ENCODE data around the gene NAB1.

NAB1 gene

DNA sequence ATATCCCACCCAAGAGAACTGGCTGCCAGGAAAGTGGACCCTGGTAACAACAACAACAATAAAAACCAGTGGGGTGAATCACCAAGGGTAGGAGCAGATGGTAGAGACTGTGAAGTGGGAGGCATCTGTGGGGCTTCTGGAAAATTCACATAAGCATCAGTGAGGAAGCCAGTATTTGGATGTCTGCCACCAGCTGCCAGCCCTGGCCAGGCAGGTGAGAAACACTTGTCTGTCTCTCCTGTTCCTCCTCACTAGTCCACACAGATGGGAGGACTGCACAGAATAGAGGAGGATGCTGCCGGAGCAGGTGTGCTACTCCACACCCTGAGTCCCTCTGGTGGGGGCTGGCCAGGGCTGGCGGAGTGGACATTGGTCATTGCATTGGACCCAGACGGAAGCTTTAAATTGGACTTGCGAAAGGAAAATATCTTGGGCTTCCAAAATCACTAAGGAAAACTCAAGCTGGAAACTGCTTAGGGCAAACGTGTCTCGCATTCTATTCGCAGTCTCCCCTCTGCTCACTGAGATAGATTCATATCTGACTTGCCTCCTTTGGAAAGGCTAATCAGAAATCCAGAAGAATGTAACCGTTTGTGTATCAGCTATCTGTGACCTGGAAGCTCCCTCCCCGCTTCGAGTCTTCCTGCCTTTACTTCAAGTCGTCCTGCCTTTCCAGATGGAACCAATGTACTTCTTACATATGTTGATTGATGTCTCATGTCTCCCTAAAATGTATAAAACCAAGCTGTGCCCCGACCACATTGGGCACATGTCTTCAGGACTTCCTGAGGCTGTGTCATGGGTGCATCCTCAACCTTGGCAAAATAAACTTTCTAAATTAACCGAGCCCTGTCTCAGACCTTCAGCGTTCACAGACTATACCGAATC lies 69.1 kb downstream of the NAB1 start:
- Histone ChIP-seq H3K4me3 (ENCODE audit: low read depth, low read length, poor library complexity, severe bottlenecking) (no peak overlapping the region), H3K36me3 (ENCODE audit: insufficient read depth, low read length) (no peaks in the 10 kb centered on the region), H3K4me2 (ENCODE audit: low read length) (no peak overlapping the region), H3K9me2 (ENCODE audit: low read depth, low read length) (no peaks in the 10 kb centered on the region), H3K27ac (ENCODE audit: low read depth, low read length, poor library complexity, severe bottlenecking) (no peak overlapping the region), H3K4me1 (ENCODE audit: insufficient read depth, low read length, severe bottlenecking) (no peaks in the 10 kb centered on the region), H3K9ac (ENCODE audit: low read length) (no peak overlapping the region), H3K27me3 (ENCODE audit: insufficient read depth, low read length) (no peaks in the 10 kb centered on the region), H4K20me1 (ENCODE audit: insufficient read depth, low read length) (no peaks in the 10 kb centered on the region), H3K79me2 (ENCODE audit: insufficient read depth, low read length) (no peaks in the 10 kb centered on the region), H2AFZ (ENCODE audit: low read length) (no peak overlapping the region), H3F3A (ENCODE audit: insufficient read depth, low read length) (no peaks in the 10 kb centered on the region), H3K9me3 (ENCODE audit: low read length) (no peaks in the 10 kb centered on the region)
- no peak for TF ChIP-seq EZH2 (IDR thresholded peaks at IDR 0.05; ENCODE audit: borderline replicate concordance, low read length)
- TF ChIP-seq, protein P1, sequence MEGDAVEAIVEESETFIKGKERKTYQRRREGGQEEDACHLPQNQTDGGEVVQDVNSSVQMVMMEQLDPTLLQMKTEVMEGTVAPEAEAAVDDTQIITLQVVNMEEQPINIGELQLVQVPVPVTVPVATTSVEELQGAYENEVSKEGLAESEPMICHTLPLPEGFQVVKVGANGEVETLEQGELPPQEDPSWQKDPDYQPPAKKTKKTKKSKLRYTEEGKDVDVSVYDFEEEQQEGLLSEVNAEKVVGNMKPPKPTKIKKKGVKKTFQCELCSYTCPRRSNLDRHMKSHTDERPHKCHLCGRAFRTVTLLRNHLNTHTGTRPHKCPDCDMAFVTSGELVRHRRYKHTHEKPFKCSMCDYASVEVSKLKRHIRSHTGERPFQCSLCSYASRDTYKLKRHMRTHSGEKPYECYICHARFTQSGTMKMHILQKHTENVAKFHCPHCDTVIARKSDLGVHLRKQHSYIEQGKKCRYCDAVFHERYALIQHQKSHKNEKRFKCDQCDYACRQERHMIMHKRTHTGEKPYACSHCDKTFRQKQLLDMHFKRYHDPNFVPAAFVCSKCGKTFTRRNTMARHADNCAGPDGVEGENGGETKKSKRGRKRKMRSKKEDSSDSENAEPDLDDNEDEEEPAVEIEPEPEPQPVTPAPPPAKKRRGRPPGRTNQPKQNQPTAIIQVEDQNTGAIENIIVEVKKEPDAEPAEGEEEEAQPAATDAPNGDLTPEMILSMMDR (IDR thresholded peaks at IDR 0.05; ENCODE audit: low read length), result no peak

DNA sequence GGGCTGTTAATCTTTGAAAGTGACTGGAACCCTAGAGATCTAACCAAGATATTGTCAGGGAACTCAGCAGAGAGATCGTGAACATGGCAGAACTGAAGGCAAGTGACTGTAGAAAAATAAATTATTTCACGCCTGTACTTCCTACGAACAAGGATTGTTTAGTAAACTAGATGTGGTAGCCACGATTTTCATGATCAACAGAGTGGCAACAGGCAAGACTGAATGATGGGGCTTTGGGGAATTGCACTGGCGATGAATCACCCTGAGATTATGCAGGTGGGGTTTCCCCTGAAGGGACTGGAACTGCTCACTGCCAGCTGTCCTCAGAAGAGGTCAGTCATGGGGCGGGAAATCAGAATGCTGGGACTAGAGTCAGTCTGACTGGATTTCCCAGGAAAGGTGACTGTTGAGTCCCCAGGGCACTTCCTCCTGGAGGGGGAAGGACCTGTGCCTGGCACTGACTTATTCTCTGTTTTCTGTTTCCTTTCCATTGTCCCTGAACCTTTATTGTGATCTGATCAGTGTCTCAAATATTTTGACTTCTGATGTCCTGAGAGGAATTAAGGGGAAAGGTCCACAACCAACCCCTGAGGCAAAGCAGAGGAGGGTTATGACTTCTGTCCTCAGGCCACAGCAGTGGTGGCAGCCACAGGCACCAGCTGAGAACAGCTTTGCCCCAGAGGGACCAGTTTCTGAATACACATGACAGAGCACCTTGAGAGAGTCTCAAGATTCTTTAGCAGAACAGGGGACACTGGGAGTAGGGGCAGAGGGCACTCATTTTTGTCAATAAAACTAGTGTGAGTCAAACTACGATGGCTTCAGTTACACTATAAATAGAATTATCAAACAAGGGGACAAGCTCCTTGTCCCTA lies 70.0 kb downstream of the NAB1 start:
- no peak for TF ChIP-seq EZH2 (IDR thresholded peaks at IDR 0.05; ENCODE audit: borderline replicate concordance, low read length)
- no peaks in the 10 kb centered on the region for H4K20me1 ChIP-seq (ENCODE audit: insufficient read depth, low read length)
- no peaks in the 10 kb centered on the region for H3K79me2 ChIP-seq (ENCODE audit: insufficient read depth, low read length)
- H3K9me3 ChIP-seq (ENCODE audit: low read length), result no peaks in the 10 kb centered on the region
- no peak overlapping the region for H3K9ac ChIP-seq (ENCODE audit: low read length)
- no peaks in the 10 kb centered on the region for H3K36me3 ChIP-seq (ENCODE audit: insufficient read depth, low read length)
- H3K4me2 ChIP-seq (ENCODE audit: low read length), result no peak overlapping the region
- H2AFZ ChIP-seq (ENCODE audit: low read length), result no peak overlapping the region
- H3K27ac ChIP-seq (ENCODE audit: low read depth, low read length, poor library complexity, severe bottlenecking), result no peak overlapping the region
- H3F3A ChIP-seq (ENCODE audit: insufficient read depth, low read length), result no peaks in the 10 kb centered on the region
- H3K4me3 ChIP-seq (ENCODE audit: low read depth, low read length, poor library complexity, severe bottlenecking), result no peak overlapping the region
- H3K27me3 ChIP-seq (ENCODE audit: insufficient read depth, low read length), result no peaks in the 10 kb centered on the region
- no peaks in the 10 kb centered on the region for H3K9me2 ChIP-seq (ENCODE audit: low read depth, low read length)
- no peaks in the 10 kb centered on the region for H3K4me1 ChIP-seq (ENCODE audit: insufficient read depth, low read length, severe bottlenecking)

DNA sequence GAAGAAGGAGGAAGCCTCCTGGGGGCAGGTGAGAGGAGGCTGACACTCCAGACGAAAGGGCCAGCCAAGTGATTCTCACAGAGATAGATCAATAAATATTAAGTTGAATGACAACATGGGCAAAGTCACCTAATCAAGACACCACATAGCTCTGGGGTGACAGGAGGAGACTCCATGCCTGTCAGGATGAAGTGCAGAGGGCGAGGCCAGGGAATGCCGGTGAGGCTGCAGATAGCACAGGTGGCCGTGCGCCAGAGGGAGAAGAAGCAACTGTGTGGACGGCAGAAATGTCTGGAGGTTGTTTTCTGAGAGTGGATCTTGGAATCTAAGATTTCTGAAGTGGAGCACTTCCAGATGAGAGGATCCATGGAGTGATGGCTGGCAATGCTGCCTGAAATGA lies 71.4 kb downstream of the NAB1 start:
- Histone ChIP-seq H3K9me2 (ENCODE audit: low read depth, low read length) (no peaks in the 10 kb centered on the region), H2AFZ (ENCODE audit: low read length) (no peak overlapping the region), H4K20me1 (ENCODE audit: insufficient read depth, low read length) (no peaks in the 10 kb centered on the region), H3K27me3 (ENCODE audit: insufficient read depth, low read length) (no peaks in the 10 kb centered on the region), H3K9ac (ENCODE audit: low read length) (no peak overlapping the region), H3F3A (ENCODE audit: insufficient read depth, low read length) (no peaks in the 10 kb centered on the region), H3K4me1 (ENCODE audit: insufficient read depth, low read length, severe bottlenecking) (no peaks in the 10 kb centered on the region), H3K4me3 (ENCODE audit: low read depth, low read length, poor library complexity, severe bottlenecking) (no peak overlapping the region), H3K36me3 (ENCODE audit: insufficient read depth, low read length) (no peaks in the 10 kb centered on the region), H3K79me2 (ENCODE audit: insufficient read depth, low read length) (no peaks in the 10 kb centered on the region), H3K4me2 (ENCODE audit: low read length) (no peak overlapping the region), H3K9me3 (ENCODE audit: low read length) (no peaks in the 10 kb centered on the region), H3K27ac (ENCODE audit: low read depth, low read length, poor library complexity, severe bottlenecking) (no peak overlapping the region)
- TF ChIP-seq, protein P1 (IDR thresholded peaks at IDR 0.05; ENCODE audit: low read length), result no peak
- TF ChIP-seq EZH2 (IDR thresholded peaks at IDR 0.05; ENCODE audit: borderline replicate concordance, low read length), result no peak

All from OCI-LY1 (cell line).